Measurements from ENCODE around the gene P2RX1.

P2RX1 gene

GRCh38 chr17:3907483-3908216 lies 8.6 kb downstream of the P2RX1 start:
- in situ Hi-C loops (cut with HindIII; ENCODE audit: low sequenced_read_pairs): loop anchor here (5.0 kb wide), 3 partner anchors 45 to 100 kb away; no protein-coding TSS in a partner anchor

- in situ Hi-C loops (cut with HindIII; ENCODE audit: low sequenced_read_pairs): loop anchor here (5.0 kb wide), 3 partner anchors 45 to 100 kb away; no protein-coding TSS in a partner anchor
These were observed 9.4 kb downstream of the P2RX1 start for GRCh38 chr17:3906881-3907280.

- in situ Hi-C loops (cut with HindIII; ENCODE audit: low sequenced_read_pairs): loop anchor here (5.0 kb wide), 3 partner anchors 43 to 102 kb away; no protein-coding TSS in a partner anchor
These were observed 11.2 kb downstream of the P2RX1 start for GRCh38 chr17:3905017-3905520.

- in situ Hi-C loops (cut with HindIII; ENCODE audit: low sequenced_read_pairs): no loop called here
These were observed 11.8 kb downstream of the P2RX1 start for GRCh38 chr17:3904501-3904900.

GRCh38 chr17:3903881-3904290 lies 12.4 kb downstream of the P2RX1 start:
- in situ Hi-C loops (cut with HindIII; ENCODE audit: low sequenced_read_pairs): no loop called here

- in situ Hi-C loops (cut with HindIII; ENCODE audit: low sequenced_read_pairs): no loop called here
These were observed 13.0 kb downstream of the P2RX1 start for GRCh38 chr17:3903051-3903825.

GRCh38 chr17:3900646-3901045 lies 15.6 kb downstream of the P2RX1 start:
- in situ Hi-C loops (cut with HindIII; ENCODE audit: low sequenced_read_pairs): no loop called here

- in situ Hi-C loops (cut with HindIII; ENCODE audit: low sequenced_read_pairs): no loop called here
These were observed 18.5 kb downstream of the P2RX1 start for GRCh38 chr17:3897731-3898130.

- in situ Hi-C loops (cut with HindIII; ENCODE audit: low sequenced_read_pairs): no loop called here
These were observed 19.4 kb downstream of the P2RX1 start for GRCh38 chr17:3896968-3897235.

- in situ Hi-C loops (cut with HindIII; ENCODE audit: low sequenced_read_pairs): no loop called here
These were observed 19.9 kb downstream of the P2RX1 start for GRCh38 chr17:3896108-3896967.

- in situ Hi-C loops (cut with HindIII; ENCODE audit: low sequenced_read_pairs): no loop called here
These were observed 20.9 kb downstream of the P2RX1 start for GRCh38 chr17:3895354-3895753.

- in situ Hi-C loops (cut with HindIII; ENCODE audit: low sequenced_read_pairs): no loop called here
These were observed 21.3 kb downstream of the P2RX1 start for GRCh38 chr17:3894911-3895343.

- in situ Hi-C loops (cut with HindIII; ENCODE audit: low sequenced_read_pairs): no loop called here
These were observed 22.1 kb downstream of the P2RX1 start for GRCh38 chr17:3894188-3894587.

- in situ Hi-C loops (cut with HindIII; ENCODE audit: low sequenced_read_pairs): no loop called here
These were observed 22.5 kb downstream of the P2RX1 start for GRCh38 chr17:3893720-3894116.

- in situ Hi-C loops (cut with HindIII; ENCODE audit: low sequenced_read_pairs): no loop called here
These were observed 23.1 kb downstream of the P2RX1 start, which contains the start of gene CAMKK1 for GRCh38 chr17:3893003-3893719. Gene CAMKK1 (minus strand): TSS chr17:3893053. CDS start chr17:3885687, 7,366 bp downstream.

GRCh38 chr17:3892095-3892998 lies 23.9 kb downstream of the P2RX1 start:
- in situ Hi-C loops (cut with HindIII; ENCODE audit: low sequenced_read_pairs): no loop called here

- in situ Hi-C loops (cut with HindIII; ENCODE audit: low sequenced_read_pairs): no loop called here
These were observed 24.6 kb downstream of the P2RX1 start for GRCh38 chr17:3891626-3892094.

GRCh38 chr17:3890878-3891219 lies 25.4 kb downstream of the P2RX1 start:
- in situ Hi-C loops (cut with HindIII; ENCODE audit: low sequenced_read_pairs): no loop called here

Measured in endothelial cell of hepatic sinusoid (primary cell).